ENCODE measurements around the gene ERGIC1.

Gene ERGIC1

GRCh38 chr5:172805736-172806255 is 28.3 kb upstream of the ERGIC1 start:
- TF ChIP-seq CTCF (IDR thresholded peaks at IDR 0.05) = no peak

- no peak for TF ChIP-seq CTCF (IDR thresholded peaks at IDR 0.05)
These were observed 27.0 kb upstream of the ERGIC1 start for GRCh38 chr5:172806897-172807672.

GRCh38 chr5:172807766-172808311 is 26.2 kb upstream of the ERGIC1 start:
- no peak for TF ChIP-seq CTCF (IDR thresholded peaks at IDR 0.05)

- no peak for TF ChIP-seq CTCF (IDR thresholded peaks at IDR 0.05)
These were observed 24.3 kb upstream of the ERGIC1 start for GRCh38 chr5:172809774-172810173.

GRCh38 chr5:172815631-172816030 is 18.4 kb upstream of the ERGIC1 start:
- no peak for TF ChIP-seq CTCF (IDR thresholded peaks at IDR 0.05)

GRCh38 chr5:172816925-172817562 is 17.0 kb upstream of the ERGIC1 start:
- TF ChIP-seq CTCF (IDR thresholded peaks at IDR 0.05) = no peak

- no peak for TF ChIP-seq CTCF (IDR thresholded peaks at IDR 0.05)
These were observed 16.4 kb upstream of the ERGIC1 start for GRCh38 chr5:172817664-172818063.
